Transverse colon (tissue), 4 donors: ENCODE results near the gene SPEM2.

Source experiments
- CTCF ChIP-seq, 5 experiments: fragments of 200-600 bp in 3 of 5; fragments of 450-650 bp in 2 of 5; sonication (generic) in 3 of 5; IDR thresholded peaks; 1 replicate in 2 of 5; 2 replicates in 3 of 5; pipeline ENCODE4 v1.5.1; 2016 to 2017; ENCODE audit warnings: antibody characterized with exemption in 5 of 5, inconsistent platforms in 3 of 5, mild to moderate bottlenecking in 2 of 5, moderate library complexity in 1 of 5
- POLR2A ChIP-seq: fragments of 450-650 bp; IDR thresholded peaks from one replicate; pipeline ENCODE4 v1.6.1; 2016; ENCODE audit warnings: antibody characterized with exemption, mild to moderate bottlenecking, moderate library complexity
- POLR2AphosphoS5 ChIP-seq, 3 donors: sonication (generic); formaldehyde crosslinking; IDR thresholded peaks; one replicate each; pipeline ENCODE4 v1.6.1; 2016; ENCODE audit warnings: antibody characterized with exemption in 3 of 3

GRCh38 chr17:7415784-7416183, 9.6 kb upstream of the SPEM2 start:
- TF ChIP-seq CTCF (IDR thresholded peaks at IDR 0.05) (no peak), POLR2A (no peak), POLR2AphosphoS5 (IDR thresholded peaks at IDR 0.05) (no peak)
